ENCODE data around the gene IL16. TPM values are rescaled to one million over a fixed set of nuclear protein-coding genes. Genes with fewer than 3 reads are reported as not detected.

The IL16 gene
- polyA plus RNA-seq, 6 donors from 2014 or later: 146 to 315 (median 222) TPM

DNA sequence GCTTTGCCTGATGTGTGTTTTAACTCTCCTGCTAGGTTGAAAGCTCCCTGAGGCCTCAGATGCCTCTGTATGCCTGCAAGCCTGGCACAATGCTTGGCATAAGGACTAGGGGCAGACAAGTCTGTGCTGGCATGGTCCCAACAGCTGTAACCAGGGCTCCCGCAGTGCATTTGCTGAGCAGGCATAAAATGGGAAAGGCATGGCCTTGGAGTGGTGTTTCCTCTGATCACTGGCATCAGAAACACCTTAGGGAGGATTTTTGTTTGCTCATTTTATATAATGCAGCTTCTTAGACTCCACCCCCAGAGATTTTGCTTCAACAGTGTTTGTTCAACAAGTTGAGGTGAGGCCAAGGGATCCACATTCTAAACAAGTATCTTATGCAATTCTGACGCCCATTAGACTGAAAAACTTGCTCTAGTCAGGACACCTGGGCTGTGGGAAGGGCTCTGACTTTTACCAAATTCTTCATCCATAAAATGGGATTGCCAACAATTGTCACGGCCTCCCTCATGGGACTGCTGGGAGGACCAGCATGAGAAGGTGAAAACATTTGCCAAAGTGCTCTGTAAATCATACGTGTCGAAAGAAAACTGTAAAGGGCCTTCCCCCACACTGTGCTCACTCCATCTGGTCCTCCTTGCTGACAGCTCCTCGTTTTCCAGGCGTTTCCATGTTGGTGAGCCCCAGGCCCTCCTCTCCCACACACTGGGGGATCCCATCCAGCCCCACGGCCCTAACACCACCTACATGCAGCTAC, 84.2 kb downstream of the IL16 start:
- Mint-ChIP-seq H3K9me3 (peaks cover 3 to 22% (median 11%) of the 10 kb centered on the region in 7 donors), H3K4me3 (peak overlapping the region in 1 of 8 donors; percentile 57), H3K27ac (peak overlapping the region in 4 of 6 donors; percentile 31 to 86 (median 54)), H3K4me1 (peaks cover 34 to 48% (median 46%) of the 10 kb centered on the region in 3 donors), H3K36me3 (peaks cover 7 to 9% of the 10 kb centered on the region in 2 donors), H3K27me3 (no peaks in the 10 kb centered on the region)
- DNase-seq (no peak), ATAC-seq (ENCODE audit: low read depth in 2 of 2) (no peak)

DNA sequence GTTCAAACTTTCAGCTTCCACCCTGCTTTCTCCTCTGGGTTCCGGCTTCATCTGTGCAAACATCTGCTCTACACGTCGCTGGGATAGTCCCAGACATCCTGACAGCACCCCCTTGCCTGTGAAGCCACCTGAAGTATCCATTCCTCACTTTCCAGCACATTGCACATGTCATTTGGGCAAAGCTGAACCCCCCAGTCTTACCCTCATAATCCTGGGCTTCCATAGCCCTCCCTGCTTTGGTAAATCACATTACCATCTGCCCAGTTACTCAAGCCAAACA, 84.7 kb downstream of the IL16 start:
- Mint-ChIP-seq H3K27ac (peak overlapping the region in 3 of 6 donors; percentile 45 to 86 (median 62)), H3K36me3 (peaks cover 7 to 9% of the 10 kb centered on the region in 2 donors), H3K9me3 (peaks cover 3 to 21% (median 11%) of the 10 kb centered on the region in 7 donors), H3K4me1 (peaks cover 39 to 48% (median 46%) of the 10 kb centered on the region in 3 donors), H3K27me3 (no peaks in the 10 kb centered on the region), H3K4me3 (peak overlapping the region in 2 of 8 donors; percentile 1 to 57)
- ATAC-seq (ENCODE audit: low read depth in 2 of 2): no peak
- DNase-seq: no peak

GRCh38 chr15:81281766-81282605, 85.3 kb downstream of the IL16 start:
- H3K36me3 Mint-ChIP-seq: peaks cover 4% of the 10 kb centered on the region in 2 donors
- no peaks in the 10 kb centered on the region for H3K27me3 Mint-ChIP-seq
- DNase-seq (no peak), ATAC-seq (ENCODE audit: low read depth in 2 of 2) (no peak)
- peaks cover 2 to 16% (median 5%) of the 10 kb centered on the region in 7 donors for H3K9me3 Mint-ChIP-seq
- H3K4me3 Mint-ChIP-seq: no peak overlapping the region
- H3K4me1 Mint-ChIP-seq: peaks cover 45 to 48% (median 46%) of the 10 kb centered on the region in 3 donors
- peak overlapping the region in 3 of 6 donors; percentile 45 to 86 (median 74) for H3K27ac Mint-ChIP-seq

GRCh38 chr15:81282606-81282895, 85.9 kb downstream of the IL16 start:
- no peaks in the 10 kb centered on the region for H3K27me3 Mint-ChIP-seq
- H3K36me3 Mint-ChIP-seq: peaks cover 0 to 4% of the 10 kb centered on the region in 2 donors
- no peak for DNase-seq
- no peak for ATAC-seq (ENCODE audit: low read depth in 2 of 2)
- H3K9me3 Mint-ChIP-seq: peaks cover 2 to 10% (median 2%) of the 10 kb centered on the region in 7 donors
- H3K4me1 Mint-ChIP-seq: peaks cover 47 to 51% (median 49%) of the 10 kb centered on the region in 3 donors
- H3K4me3 Mint-ChIP-seq: no peak overlapping the region
- peak overlapping the region in 2 of 6 donors; percentile 60 to 75 for H3K27ac Mint-ChIP-seq

DNA sequence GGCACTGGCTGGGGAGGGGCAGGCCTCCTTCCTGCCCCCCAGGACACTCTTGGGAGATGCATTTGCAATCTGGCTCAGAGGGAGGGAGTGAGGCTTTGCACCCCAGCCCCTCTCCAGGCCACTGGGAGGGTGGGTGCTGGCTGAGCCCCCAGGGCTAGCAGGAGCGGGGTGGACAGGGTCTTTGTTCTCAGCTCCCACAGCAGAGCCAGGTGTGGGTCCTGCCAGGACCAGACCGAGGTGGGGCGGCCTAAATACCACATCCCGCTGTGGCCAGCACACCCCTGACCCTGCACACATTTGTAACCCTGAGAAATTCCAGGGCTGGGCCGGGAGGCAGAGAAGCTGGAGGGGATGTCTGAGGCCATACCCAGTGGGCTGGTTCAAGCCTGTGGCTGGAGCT, 86.2 kb downstream of the IL16 start:
- Mint-ChIP-seq H3K27ac (peak overlapping the region in 4 of 6 donors; percentile 15 to 84 (median 64)), H3K27me3 (no peaks in the 10 kb centered on the region), H3K4me3 (no peak overlapping the region), H3K9me3 (peaks cover 0 to 6% (median 1%) of the 10 kb centered on the region in 7 donors), H3K36me3 (peaks cover 0 to 4% of the 10 kb centered on the region in 2 donors), H3K4me1 (peaks cover 51 to 54% (median 53%) of the 10 kb centered on the region in 3 donors)
- ATAC-seq (ENCODE audit: low read depth in 2 of 2) (no peak), DNase-seq (no peak)

DNA sequence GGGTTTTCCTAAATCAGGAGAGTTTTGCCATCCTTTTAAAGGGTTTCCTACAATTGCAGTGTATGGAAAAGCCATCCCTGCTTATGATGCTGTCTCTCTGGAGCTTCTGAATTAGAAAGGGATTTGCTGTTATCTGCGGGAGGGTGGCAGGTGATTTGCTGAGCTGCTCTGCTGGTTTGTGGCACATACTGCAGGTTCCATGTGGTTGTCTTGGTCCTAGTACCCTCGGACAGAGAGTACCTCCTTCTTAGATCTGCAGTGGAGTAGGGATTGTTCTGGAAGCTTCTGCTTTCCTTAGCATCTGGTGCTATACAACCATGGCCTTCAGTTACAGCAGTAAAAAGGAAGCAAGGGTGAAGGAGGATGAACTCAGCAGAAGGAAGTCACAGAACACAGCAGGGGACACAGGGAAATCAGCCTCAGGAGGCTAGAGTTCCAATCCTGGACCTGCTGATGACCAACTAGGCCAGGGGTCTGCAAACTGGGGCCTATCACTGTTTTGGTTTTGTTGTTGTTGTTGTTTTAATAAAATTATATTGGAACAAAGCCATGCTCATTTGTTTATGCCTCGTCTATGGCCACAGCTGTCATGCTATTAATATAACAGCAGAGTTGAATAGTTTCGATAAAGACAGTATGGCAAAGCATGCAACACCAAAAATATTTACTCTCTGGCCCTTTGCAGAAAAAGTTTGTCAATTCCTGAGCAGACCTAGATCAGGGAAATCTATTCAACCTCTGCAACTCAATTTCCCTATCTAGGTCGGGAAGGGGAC, 87.8 kb downstream of the IL16 start:
- Mint-ChIP-seq H3K27me3 (no peaks in the 10 kb centered on the region), H3K4me1 (peaks cover 61 to 68% (median 65%) of the 10 kb centered on the region in 3 donors), H3K36me3 (peaks cover 0 to 4% of the 10 kb centered on the region in 2 donors), H3K4me3 (peak overlapping the region; percentile 30 to 89 (median 76)), H3K9me3 (peaks cover 0 to 10% (median 0%) of the 10 kb centered on the region in 7 donors), H3K27ac (peak overlapping the region; percentile 33 to 100 (median 99))
- no peak for ATAC-seq (ENCODE audit: low read depth in 2 of 2)
- no peak for DNase-seq

DNA sequence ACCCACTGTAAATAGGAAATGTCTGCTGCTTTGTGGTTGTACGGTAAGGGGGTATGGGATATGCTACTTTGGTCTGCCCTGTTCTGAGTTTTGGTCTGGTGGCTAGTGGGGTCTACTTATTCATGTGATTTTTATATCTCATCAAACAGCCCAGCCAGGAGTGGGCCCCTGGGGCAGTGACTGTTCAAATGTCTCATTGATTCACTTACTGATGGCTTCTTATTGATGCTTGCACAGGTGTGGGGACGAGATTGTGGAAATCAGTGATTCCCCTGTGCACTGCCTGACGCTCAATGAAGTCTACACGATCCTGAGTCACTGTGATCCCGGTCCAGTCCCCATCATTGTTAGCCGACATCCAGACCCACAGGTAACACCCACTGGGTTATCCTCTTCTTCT, 88.8 kb downstream of the IL16 start:
- Mint-ChIP-seq H3K27ac (peak overlapping the region; percentile 99 to 100 (median 99)), H3K4me3 (peak overlapping the region; percentile 63 to 89 (median 78)), H3K27me3 (no peaks in the 10 kb centered on the region), H3K36me3 (peaks cover 0 to 4% of the 10 kb centered on the region in 2 donors), H3K4me1 (peaks cover 66 to 78% (median 67%) of the 10 kb centered on the region in 3 donors), H3K9me3 (peaks cover 0 to 10% (median 0%) of the 10 kb centered on the region in 7 donors)
- no peak for ATAC-seq (ENCODE audit: low read depth in 2 of 2)
- DNase-seq: peak; percentile 55

DNA sequence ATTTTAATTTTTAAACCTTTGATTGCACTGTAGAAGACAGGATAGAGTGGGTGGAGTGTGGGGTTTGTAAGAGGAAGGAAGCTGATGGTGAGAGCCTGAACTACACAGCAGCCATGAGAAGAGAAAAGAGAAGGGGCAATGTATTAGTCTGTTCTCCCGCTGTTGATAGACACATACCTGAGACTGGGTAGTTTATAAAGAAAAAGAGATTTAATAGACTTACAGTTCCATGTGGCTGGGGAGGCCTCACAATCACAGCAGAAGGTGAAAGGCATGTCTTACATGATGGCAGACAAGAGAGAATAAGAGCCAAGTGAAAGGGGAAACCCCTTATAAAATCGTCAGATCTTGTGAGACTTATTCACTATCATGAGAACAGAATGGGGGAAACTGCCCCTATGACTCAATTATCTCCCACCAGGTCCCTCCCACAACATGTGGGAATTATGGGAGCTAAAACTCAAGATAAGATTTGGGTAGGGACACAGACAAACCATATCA, 90.0 kb downstream of the IL16 start:
- peak overlapping the region; percentile 63 to 89 (median 84) for H3K4me3 Mint-ChIP-seq

GRCh38 chr15:81288040-81288439, 91.4 kb downstream of the IL16 start:
- Mint-ChIP-seq H3K4me1 (peaks cover 67 to 92% (median 79%) of the 10 kb centered on the region in 3 donors), H3K27ac (peak overlapping the region; percentile 99 to 100 (median 99)), H3K27me3 (no peaks in the 10 kb centered on the region), H3K9me3 (peaks cover 0 to 10% (median 0%) of the 10 kb centered on the region in 7 donors), H3K36me3 (peaks cover 0 to 4% of the 10 kb centered on the region in 2 donors), H3K4me3 (peak overlapping the region in 7 of 8 donors; percentile 17 to 86 (median 75))
- no peak for ATAC-seq (ENCODE audit: low read depth in 2 of 2)
- no peak for DNase-seq

More for the DNA sequence above, 90.0 kb downstream of the IL16 start:
- H3K4me1 Mint-ChIP-seq: peaks cover 63 to 79% (median 71%) of the 10 kb centered on the region in 3 donors
- ATAC-seq (ENCODE audit: low read depth in 2 of 2): peak; percentile 78 to 86
- H3K9me3 Mint-ChIP-seq: peaks cover 0 to 10% (median 0%) of the 10 kb centered on the region in 7 donors
- no peaks in the 10 kb centered on the region for H3K27me3 Mint-ChIP-seq
- peak; percentile 77 for DNase-seq
- peak overlapping the region; percentile 99 to 100 (median 99) for H3K27ac Mint-ChIP-seq
- peaks cover 0 to 4% of the 10 kb centered on the region in 2 donors for H3K36me3 Mint-ChIP-seq

- no peaks in the 10 kb centered on the region for H3K27me3 Mint-ChIP-seq
- H3K36me3 Mint-ChIP-seq: peaks cover 0 to 4% of the 10 kb centered on the region in 2 donors
- H3K4me1 Mint-ChIP-seq: peaks cover 69 to 95% (median 84%) of the 10 kb centered on the region in 3 donors
- H3K9me3 Mint-ChIP-seq: peaks cover 0 to 10% (median 0%) of the 10 kb centered on the region in 7 donors
- peak overlapping the region; percentile 99 to 100 (median 99) for H3K27ac Mint-ChIP-seq
- peak overlapping the region in 7 of 8 donors; percentile 21 to 78 (median 60) for H3K4me3 Mint-ChIP-seq
- DNase-seq (peak; percentile 66), ATAC-seq (ENCODE audit: low read depth in 2 of 2) (peak; percentile 4 to 14)
Observed at GRCh38 chr15:81288616-81289015, 91.9 kb downstream of the IL16 start.

DNA sequence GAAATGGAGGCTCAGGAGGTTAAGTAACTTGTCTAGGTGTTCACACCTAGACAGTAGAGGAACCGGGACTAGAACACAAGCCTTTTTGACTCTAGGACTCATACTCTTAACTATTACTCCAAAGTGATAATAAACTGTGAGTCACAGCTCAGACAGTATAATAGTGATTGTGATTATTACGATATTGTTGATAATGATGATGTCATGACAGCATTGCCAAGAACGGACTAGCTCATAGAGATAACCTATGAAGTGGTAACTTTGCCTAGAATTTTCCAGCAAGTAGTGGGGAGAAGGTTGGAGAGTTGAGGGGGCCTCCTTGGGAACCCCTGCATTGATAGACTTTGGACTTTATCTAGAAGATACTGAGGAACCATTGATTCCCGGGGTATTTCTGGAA, 93.2 kb downstream of the IL16 start:
- Mint-ChIP-seq H3K4me1 (peaks cover 74 to 96% (median 89%) of the 10 kb centered on the region in 3 donors), H3K9me3 (peaks cover 0 to 10% (median 0%) of the 10 kb centered on the region in 7 donors), H3K27ac (peak overlapping the region; percentile 90 to 100 (median 99)), H3K36me3 (peaks cover 3 to 4% of the 10 kb centered on the region in 2 donors), H3K27me3 (no peaks in the 10 kb centered on the region), H3K4me3 (peak overlapping the region in 3 of 8 donors; percentile 10 to 66 (median 44))
- no peak for DNase-seq
- no peak for ATAC-seq (ENCODE audit: low read depth in 2 of 2)

GRCh38 chr15:81291916-81292522, 95.3 kb downstream of the IL16 start:
- H3K27me3 Mint-ChIP-seq: no peaks in the 10 kb centered on the region
- H3K4me3 Mint-ChIP-seq: peak overlapping the region; percentile 94 to 100 (median 100)
- peaks cover 0 to 6% (median 0%) of the 10 kb centered on the region in 7 donors for H3K9me3 Mint-ChIP-seq
- no peak for DNase-seq
- H3K27ac Mint-ChIP-seq: peak overlapping the region; percentile 98 to 100 (median 100)
- H3K4me1 Mint-ChIP-seq: peaks cover 74 to 95% (median 89%) of the 10 kb centered on the region in 3 donors
- H3K36me3 Mint-ChIP-seq: peaks cover 5 to 15% of the 10 kb centered on the region in 2 donors
- ATAC-seq (ENCODE audit: low read depth in 2 of 2): no peak

Data from naive B cell (primary cell).